WTC11 (cell line): ENCODE measurements around the gene CIBAR2. TPM values are rescaled to one million over a fixed set of nuclear protein-coding genes. Genes with fewer than 3 reads are reported as not detected.

Source experiments
- ATAC-seq: fragments of 200-7000 bp; cut with Tn5 transposase; 2 replicates; pipeline ENCODE4 v1.10.0; 2021; ENCODE audit warnings: mild to moderate bottlenecking, moderate library complexity
- CTCF ChIA-PET: fragments of 300-600 bp; sonication (Branson Sonifier 250); formaldehyde crosslinking; loops from one replicate; lab custom pipeline; 2021; ENCODE audit warnings: antibody characterized with exemption; lab: Charles Lee
- POLR2A ChIA-PET: fragments of 350-600 bp; sonication (Branson Sonifier 250); formaldehyde crosslinking; loops from one replicate; lab custom pipeline; 2021; ENCODE audit warnings: antibody characterized with exemption; lab: Charles Lee
- DNase-seq: peaks from one replicate; pipeline ENCODE4 v3.0.0; 2021; ENCODE audit warnings: low spot score
- H3K27ac Mint-ChIP-seq: 2 replicates; pipeline ENCODE4 v1.8.0; 2021; ENCODE audit warnings: mixed read lengths
- H3K27me3 Mint-ChIP-seq: 2 replicates; pipeline ENCODE4 v1.8.0; 2021; ENCODE audit warnings: low read depth, mild to moderate bottlenecking, moderate library complexity, mixed read lengths
- H3K36me3 Mint-ChIP-seq: 2 replicates; pipeline ENCODE4 v1.8.0; 2021; ENCODE audit warnings: mixed read lengths
- H3K4me1 Mint-ChIP-seq: 2 replicates; pipeline ENCODE4 v1.8.0; 2022; ENCODE audit warnings: mixed read lengths
- H3K4me3 Mint-ChIP-seq: 2 replicates; pipeline ENCODE4 v1.8.0; 2021; ENCODE audit warnings: mild to moderate bottlenecking, moderate library complexity, mixed read lengths
- H3K9me3 Mint-ChIP-seq: 2 replicates; pipeline ENCODE4 v1.8.0; 2021; ENCODE audit warnings: mixed read lengths
- ARID4B ChIP-seq: sonication (generic); formaldehyde crosslinking; IDR thresholded peaks from 2 replicates; pipeline ENCODE4 v1.8.0; 2023; ENCODE audit warnings: missing genetic modification reagents, mild to moderate bottlenecking, borderline replicate concordance
- ATF3 ChIP-seq: sonication (generic); formaldehyde crosslinking; conservative IDR thresholded peaks from 2 replicates; pipeline ENCODE4 v1.8.1; 2022; ENCODE audit warnings: mild to moderate bottlenecking, missing genetic modification reagents
- E2F1 ChIP-seq: sonication (generic); formaldehyde crosslinking; IDR thresholded peaks from 2 replicates; pipeline ENCODE4 v1.8.0; 2022; ENCODE audit warnings: mild to moderate bottlenecking, missing genetic modification reagents
- ESRRA ChIP-seq: sonication (generic); formaldehyde crosslinking; IDR thresholded peaks from 2 replicates; pipeline ENCODE4 v1.8.1; 2022; ENCODE audit warnings: mild to moderate bottlenecking, missing genetic modification reagents, borderline replicate concordance
- GRHL2 ChIP-seq: fragments of 250-450 bp; sonication (Bioruptor Pico); IDR thresholded peaks from 2 replicates; pipeline ENCODE4 v1.8.0; 2022; ENCODE audit warnings: mild to moderate bottlenecking, moderate library complexity; ENCODE audit not compliant: insufficient replicate concordance, severe bottlenecking
- HMGA2 ChIP-seq: fragments of 250-450 bp; sonication (Bioruptor Pico); IDR thresholded peaks from 2 replicates; pipeline ENCODE4 v1.4.0; 2021; ENCODE audit warnings: mild to moderate bottlenecking, moderate library complexity
- IRF2 ChIP-seq: sonication (generic); formaldehyde crosslinking; IDR thresholded peaks from 2 replicates; pipeline ENCODE4 v1.8.0; 2022; ENCODE audit warnings: low read depth, missing genetic modification reagents, borderline replicate concordance
- JUN ChIP-seq: sonication (generic); formaldehyde crosslinking; IDR thresholded peaks from 2 replicates; pipeline ENCODE4 v1.8.0; 2023; ENCODE audit warnings: mild to moderate bottlenecking, missing genetic modification reagents
- MAX ChIP-seq: sonication (generic); formaldehyde crosslinking; IDR thresholded peaks from 2 replicates; pipeline ENCODE4 v1.8.0; 2022; ENCODE audit warnings: mild to moderate bottlenecking, missing genetic modification reagents
- NR2C2 ChIP-seq: sonication (generic); formaldehyde crosslinking; IDR thresholded peaks from 2 replicates; pipeline ENCODE4 v1.8.0; 2022; ENCODE audit warnings: mild to moderate bottlenecking, missing genetic modification reagents
- RELA ChIP-seq: sonication (generic); formaldehyde crosslinking; IDR thresholded peaks from 2 replicates; pipeline ENCODE4 v1.8.1; 2022; ENCODE audit warnings: missing genetic modification reagents, mild to moderate bottlenecking, borderline replicate concordance
- ZBTB43 ChIP-seq: sonication (generic); formaldehyde crosslinking; IDR thresholded peaks from 2 replicates; pipeline ENCODE4 v1.8.1; 2023; ENCODE audit warnings: mild to moderate bottlenecking, missing genetic modification reagents
- ZNF121 ChIP-seq: sonication (generic); formaldehyde crosslinking; IDR thresholded peaks from 2 replicates; pipeline ENCODE4 v1.8.0; 2023; ENCODE audit warnings: missing genetic modification reagents
- ZNF281 ChIP-seq: sonication (generic); formaldehyde crosslinking; IDR thresholded peaks from 2 replicates; pipeline ENCODE4 v1.8.0; 2023; ENCODE audit warnings: mild to moderate bottlenecking, missing genetic modification reagents
- ZNF396 ChIP-seq: fragments of 250-450 bp; sonication (Bioruptor Pico); IDR thresholded peaks from 2 replicates; pipeline ENCODE4 v1.8.0; 2021; ENCODE audit warnings: mild to moderate bottlenecking, moderate library complexity, borderline replicate concordance
- total RNA-seq: library from RNA; stranded (reverse); gene quantifications from 3 replicates; pipeline ENCODE4 v1.2.3, GENCODE V29; 2021

Gene CIBAR2
- total RNA-seq, 1 experiment from 2014 or later = not detected

- TF ChIP-seq HMGA2 (CRISPR knock-in tag) (no peak), E2F1 (CRISPR knock-in tag) (no peak), GRHL2 (CRISPR knock-in tag) (no peak), ATF3 (CRISPR knock-in tag) (no peak), JUN (CRISPR knock-in tag) (no peak), ZBTB43 (CRISPR knock-in tag) (no peak)
These were observed 26.6 kb downstream of the CIBAR2 start (continued) for GRCh38 chr16:85085721-85086120.

GRCh38 chr16:85084841-85085510 is 27.3 kb downstream of the CIBAR2 start:
- Mint-ChIP-seq H3K4me1 (peaks cover 46% of the 10 kb centered on the region), H3K36me3 (no peaks in the 10 kb centered on the region), H3K9me3 (no peaks in the 10 kb centered on the region)

More at GRCh38 chr16:85084841-85085510, 27.3 kb downstream of the CIBAR2 start:
- Mint-ChIP-seq H3K27me3 (peaks cover 64% of the 10 kb centered on the region), H3K27ac (no peak overlapping the region), H3K4me3 (0 out of 2 replicates have a peak overlapping the region, but pooled peaks have one; percentile 2)
- DNase-seq = no peak
- ATAC-seq = no peak
- ChIA-PET CTCF (interaction anchor here (0.6 to 3.3 kb wide), 9 partner anchors 11 to 133 kb away, joined by 3 to 38 read pairs (median 4); no protein-coding TSS in a partner anchor), POLR2A (no interaction called here)
- no peak for TF ChIP-seq ARID4B (CRISPR knock-in tag)
- no peak for TF ChIP-seq RELA (CRISPR knock-in tag)
- TF ChIP-seq ZNF396 (CRISPR knock-in tag) = no peak
- TF ChIP-seq ESRRA (CRISPR knock-in tag) = no peak
- no peak for TF ChIP-seq IRF2 (CRISPR knock-in tag)
- TF ChIP-seq MAX (CRISPR knock-in tag) = no peak
- TF ChIP-seq ZNF281 (CRISPR knock-in tag) = no peak
- TF ChIP-seq ZNF121 (CRISPR knock-in tag) = no peak
- TF ChIP-seq NR2C2 (CRISPR knock-in tag) = no peak
